AG08395 (cell line): Measurements from ENCODE around the gene ANAPC15.
"Not testable (repeated sequence)": the region's sequence is repeated elsewhere in the genome, so short reads cannot be mapped to it uniquely, and the experiment has no call there.

Experiments used
- DNase-seq: peaks from one replicate; pipeline ENCODE4 v3.0.0; 2012; ENCODE audit warnings: mixed read lengths, low spot score

The ANAPC15 gene

GRCh38 chr11:72112143-72112977 lies at the start of gene ANAPC15:
Gene ANAPC15, minus strand, starts transcription at chr11:72112695. Its CDS starts 1,419 bp downstream, at chr11:72111276.
- DNase-seq = peak; percentile 95

- DNase-seq = no peak
Observed at GRCh38 chr11:72160319-72160718, 47.8 kb upstream of the ANAPC15 start.

- no peak for DNase-seq
Observed at GRCh38 chr11:72157131-72157530, 44.6 kb upstream of the ANAPC15 start.

GRCh38 chr11:72155751-72156150 lies 43.3 kb upstream of the ANAPC15 start:
- DNase-seq = no peak

- DNase-seq = no peak
Observed at GRCh38 chr11:72154816-72155215, 42.3 kb upstream of the ANAPC15 start.

GRCh38 chr11:72153874-72154273 lies 41.4 kb upstream of the ANAPC15 start:
- DNase-seq = not testable (repeated sequence)

- no peak for DNase-seq
Observed at GRCh38 chr11:72150882-72151281, 38.4 kb upstream of the ANAPC15 start.

GRCh38 chr11:72146625-72147024 lies 34.1 kb upstream of the ANAPC15 start:
- no peak for DNase-seq

GRCh38 chr11:72144807-72145565 lies 32.5 kb upstream of the ANAPC15 start:
- peak; percentile 47 for DNase-seq

- not testable (repeated sequence) for DNase-seq
Observed at GRCh38 chr11:72142543-72142942, 30.0 kb upstream of the ANAPC15 start.

- DNase-seq = not testable (repeated sequence)
Observed at GRCh38 chr11:72142086-72142485, 29.6 kb upstream of the ANAPC15 start.

- DNase-seq = peak; percentile 92
Observed at GRCh38 chr11:72141066-72141465, 28.6 kb upstream of the ANAPC15 start.

- no peak for DNase-seq
Observed at GRCh38 chr11:72140661-72141060, 28.2 kb upstream of the ANAPC15 start.

GRCh38 chr11:72139500-72139899 lies 27.0 kb upstream of the ANAPC15 start:
- no peak for DNase-seq

GRCh38 chr11:72138821-72139390 lies 26.4 kb upstream of the ANAPC15 start:
- DNase-seq = no peak

GRCh38 chr11:72136684-72137262 lies 24.3 kb upstream of the ANAPC15 start:
- DNase-seq = no peak

- no peak for DNase-seq
Observed at GRCh38 chr11:72135891-72136683, 23.6 kb upstream of the ANAPC15 start.

- not testable (repeated sequence) for DNase-seq
Observed at GRCh38 chr11:72135473-72135872, 23.0 kb upstream of the ANAPC15 start, which contains the start of gene FOLR3. Gene FOLR3, plus strand, starts transcription at chr11:72135725. Its CDS starts 228 bp downstream, at chr11:72135953.

- DNase-seq = no peak
Observed at GRCh38 chr11:72132646-72133045, 20.2 kb upstream of the ANAPC15 start.

- DNase-seq = no peak
Observed at GRCh38 chr11:72129381-72129780, 16.9 kb upstream of the ANAPC15 start.

- no peak for DNase-seq
Observed at GRCh38 chr11:72127923-72128322, 15.4 kb upstream of the ANAPC15 start.
